Subcutaneous abdominal adipose tissue (tissue), 5 donors: ENCODE data around the gene KLC4.
A peak's percentile ranks its signal among the peaks of the same experiment; 100 is the strongest.

Experiments
- H3K27ac ChIP-seq: one replicate; pipeline ENCODE4 v1.7.0; 2013; ENCODE audit warnings: low read depth, mild to moderate bottlenecking, inconsistent platforms, low read length, moderate library complexity
- H3K27me3 ChIP-seq, 5 donors: one replicate each; pipeline ENCODE4 v1.7.0; 2013; ENCODE audit warnings: low read length in 5 of 5, inconsistent platforms in 1 of 5; ENCODE audit not compliant: control insufficient read depth in 5 of 5, insufficient read depth in 4 of 5
- H3K36me3 ChIP-seq, 5 donors: one replicate each; pipeline ENCODE4 v1.7.0; 2013; ENCODE audit warnings: low read length in 5 of 5; ENCODE audit not compliant: control insufficient read depth in 5 of 5, insufficient read depth in 5 of 5
- H3K4me1 ChIP-seq, 5 donors: one replicate each; pipeline ENCODE4 v1.7.0; 2013; ENCODE audit warnings: low read length in 5 of 5, mild to moderate bottlenecking in 3 of 5, moderate library complexity in 1 of 5; ENCODE audit not compliant: control insufficient read depth in 5 of 5, insufficient read depth in 5 of 5
- H3K4me3 ChIP-seq, 5 donors: one replicate each; pipeline ENCODE4 v1.7.0; 2013; ENCODE audit warnings: low read length in 5 of 5, low read depth in 1 of 5
- H3K9ac ChIP-seq, 5 donors: one replicate each; pipeline ENCODE4 v1.7.0; 2013; ENCODE audit warnings: low read length in 5 of 5, mild to moderate bottlenecking in 4 of 5, moderate library complexity in 3 of 5
- H3K9me3 ChIP-seq, 5 donors: one replicate each; pipeline ENCODE4 v1.7.0; 2013; ENCODE audit warnings: low read length in 5 of 5; ENCODE audit not compliant: control insufficient read depth in 5 of 5
- donor health status: healthy.
- donor health status: healthy.
- donor health status: healthy.
- donor health status: healthy.
- donor health status: healthy.

The KLC4 gene

DNA sequence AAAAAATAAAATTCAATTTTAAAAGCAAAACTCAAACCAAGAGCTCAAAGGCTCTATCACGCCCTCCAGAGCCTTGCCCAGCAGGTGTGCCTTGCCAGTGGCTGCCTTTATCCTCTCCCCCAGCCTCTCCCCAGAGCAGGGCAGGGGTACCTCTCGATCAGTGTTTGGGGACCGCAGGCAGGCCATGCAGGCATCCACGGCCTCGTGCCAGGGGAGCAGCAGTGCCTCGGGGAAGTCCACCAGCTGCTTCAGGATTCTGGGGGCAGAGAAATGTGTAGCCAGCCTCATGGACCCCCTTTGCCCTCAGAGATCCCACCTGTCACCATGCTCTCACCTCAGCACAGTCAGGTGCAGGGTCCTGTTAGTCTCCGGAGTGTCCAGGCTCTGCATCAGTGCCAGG lies 11.4 kb upstream of the KLC4 start:
- H3K27me3 ChIP-seq: no peaks in the 10 kb centered on the region
- H3K9ac ChIP-seq: no peak overlapping the region
- H3K4me3 ChIP-seq: no peak overlapping the region
- H3K9me3 ChIP-seq: no peaks in the 10 kb centered on the region
- peaks cover 0 to 19% (median 12%) of the 10 kb centered on the region in 5 donors for H3K4me1 ChIP-seq
- H3K27ac ChIP-seq: no peak overlapping the region
- H3K36me3 ChIP-seq: peaks cover 0 to 82% (median 64%) of the 10 kb centered on the region in 5 donors

DNA sequence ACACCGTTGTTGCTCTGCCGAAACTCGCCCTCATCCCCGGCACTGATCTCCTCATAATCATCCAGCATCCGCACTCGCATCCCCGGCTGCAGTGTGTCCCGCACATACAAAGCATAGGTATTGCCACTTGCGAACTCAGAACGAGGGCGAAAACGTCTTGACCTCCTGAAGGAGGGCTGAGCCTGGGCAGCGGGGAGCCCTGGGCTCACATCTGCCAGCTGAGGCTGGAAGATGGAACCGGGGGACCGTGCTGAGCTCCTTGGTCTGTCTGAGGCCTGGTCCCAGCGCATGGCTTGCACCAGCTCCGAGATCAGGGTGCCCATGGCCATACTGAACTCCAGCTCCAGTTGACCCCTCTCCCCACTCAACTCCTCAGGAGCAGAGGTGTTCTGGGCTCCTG lies 8.4 kb upstream of the KLC4 start:
- no peak overlapping the region for H3K4me3 ChIP-seq
- peaks cover 0 to 66% (median 48%) of the 10 kb centered on the region in 5 donors for H3K36me3 ChIP-seq
- no peak overlapping the region for H3K9ac ChIP-seq

DNA sequence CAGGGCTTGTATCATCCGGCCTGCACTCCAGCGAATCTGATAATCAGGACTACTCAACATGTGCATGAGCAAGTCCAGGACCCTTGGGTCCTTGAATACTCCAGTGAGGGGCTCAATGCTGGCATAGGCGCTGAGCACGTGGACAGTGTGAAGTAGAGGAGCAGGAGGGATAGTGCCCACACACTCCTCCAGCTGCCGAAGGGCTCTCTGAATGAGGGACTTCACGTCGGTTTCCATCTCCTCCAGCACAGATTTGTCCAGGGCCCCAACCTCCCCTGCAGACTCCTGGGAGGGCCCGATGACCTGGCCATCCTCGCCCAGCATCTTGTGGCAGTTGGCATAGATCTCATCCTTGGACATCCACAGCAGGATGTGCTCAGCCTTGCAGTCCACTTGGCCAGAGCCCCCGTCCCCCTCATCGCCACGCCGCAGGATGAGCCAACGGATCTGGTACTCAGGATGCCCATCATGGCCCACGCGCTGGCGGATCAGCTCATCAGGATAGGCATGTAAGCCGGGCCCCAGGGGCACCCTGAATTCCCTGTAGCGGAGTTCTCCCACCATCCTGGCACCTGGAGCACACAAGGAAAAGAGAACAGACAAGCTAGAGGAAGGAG lies 7.1 kb upstream of the KLC4 start:
- Histone ChIP-seq H3K4me3 (peak overlapping the region in 2 of 5 donors; percentile 61 to 88), H3K36me3 (peaks cover 0 to 60% (median 39%) of the 10 kb centered on the region in 5 donors), H3K4me1 (peaks cover 1 to 30% (median 22%) of the 10 kb centered on the region in 5 donors), H3K27ac (peak overlapping the region; percentile 81), H3K9ac (peak overlapping the region in 2 of 5 donors; percentile 78 to 93), H3K9me3 (no peaks in the 10 kb centered on the region), H3K27me3 (no peaks in the 10 kb centered on the region)

More for the DNA sequence above, 8.4 kb upstream of the KLC4 start:
- Histone ChIP-seq H3K27ac (no peak overlapping the region), H3K27me3 (no peaks in the 10 kb centered on the region), H3K4me1 (peaks cover 1 to 30% (median 22%) of the 10 kb centered on the region in 5 donors), H3K9me3 (no peaks in the 10 kb centered on the region)

DNA sequence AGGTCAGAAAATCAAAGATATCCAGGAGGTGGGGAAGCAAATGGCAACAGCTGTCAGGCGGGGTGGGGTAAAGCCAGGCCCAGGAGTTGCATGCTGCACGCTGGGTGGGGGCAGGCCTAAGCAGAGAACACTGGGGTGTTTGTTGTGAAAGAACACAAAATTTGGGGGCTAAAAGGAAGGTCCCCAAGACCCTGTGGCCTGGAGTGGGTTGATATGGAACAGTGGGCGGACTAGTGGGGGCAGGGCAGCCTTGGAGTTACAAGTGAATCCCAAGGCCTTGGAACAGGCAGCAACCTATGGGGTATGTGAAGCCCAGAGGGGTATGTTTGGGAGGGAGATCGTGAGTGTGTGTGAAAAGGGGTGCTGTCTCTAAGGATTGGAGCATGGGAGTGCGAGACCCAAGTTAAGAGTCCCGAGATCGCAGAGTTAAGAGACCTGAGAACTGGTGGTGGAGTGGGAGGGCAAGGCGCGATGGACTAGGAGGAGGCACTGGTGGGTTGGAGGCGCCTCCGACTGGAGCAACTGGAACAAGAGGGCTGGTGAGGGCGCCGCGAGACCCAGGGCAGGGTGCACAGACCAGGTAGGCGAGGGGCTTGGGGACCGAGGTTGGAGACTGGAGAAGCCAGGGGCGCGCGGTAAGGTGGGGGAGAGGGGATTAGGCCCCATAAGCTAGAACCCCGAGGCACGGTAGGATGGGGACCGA lies 6.4 kb upstream of the KLC4 start:
- Histone ChIP-seq H3K9ac (peak overlapping the region; percentile 6 to 93 (median 78)), H3K27me3 (no peaks in the 10 kb centered on the region), H3K4me1 (peaks cover 1 to 32% (median 26%) of the 10 kb centered on the region in 5 donors), H3K4me3 (peak overlapping the region; percentile 61 to 93 (median 79)), H3K27ac (peak overlapping the region; percentile 81), H3K9me3 (no peaks in the 10 kb centered on the region), H3K36me3 (peaks cover 0 to 54% (median 41%) of the 10 kb centered on the region in 5 donors)

DNA sequence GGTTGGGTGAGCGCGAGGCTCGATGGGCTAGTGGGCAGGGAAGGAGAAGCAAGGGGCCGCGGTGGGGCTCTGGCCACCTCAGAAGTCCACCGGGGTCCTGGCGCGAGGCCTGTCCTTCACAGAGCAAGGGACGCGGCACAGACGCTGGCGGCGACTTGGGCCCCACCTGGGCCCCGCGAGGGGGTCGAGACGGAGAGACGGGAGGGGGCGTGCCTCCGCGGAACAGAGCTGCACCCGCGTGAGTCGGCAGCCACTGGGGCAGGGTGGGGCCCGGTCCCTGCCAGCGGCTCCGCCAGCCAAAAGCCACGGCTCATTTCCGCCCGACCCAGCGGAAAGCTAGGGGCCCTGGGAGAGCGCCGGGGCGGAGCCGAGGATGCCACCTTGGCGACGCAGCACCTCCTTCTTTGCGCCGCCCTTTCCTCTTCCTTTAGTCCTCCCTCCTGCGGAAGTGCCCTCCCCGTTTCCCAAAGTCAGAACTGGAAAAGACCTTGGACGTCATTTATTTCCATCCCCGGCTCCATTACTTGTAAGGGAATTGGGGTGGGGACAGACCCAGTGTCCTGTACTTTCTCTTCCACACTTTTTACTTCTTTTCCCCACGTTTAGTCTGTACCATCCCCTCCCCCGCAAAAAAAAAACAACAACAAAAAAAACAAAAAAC lies 5.8 kb upstream of the KLC4 start, which contains the start of gene CUL7:
Gene CUL7 (minus strand): TSS at position 307 of the 661 bp plus-strand sequence. CDS start 1,063 bp downstream, outside the sequence.
- Histone ChIP-seq H3K4me1 (peaks cover 4 to 39% (median 33%) of the 10 kb centered on the region in 5 donors), H3K27ac (peak within 1 kb of the TSS; percentile 81), H3K4me3 (peak within 1 kb of the TSS; percentile 66 to 93 (median 79)), H3K9me3 (no peaks in the 10 kb centered on the region), H3K36me3 (peaks cover 0 to 48% (median 36%) of the 10 kb centered on the region in 5 donors), H3K9ac (peak within 1 kb of the TSS; percentile 6 to 93 (median 78)), H3K27me3 (no peaks in the 10 kb centered on the region)

DNA sequence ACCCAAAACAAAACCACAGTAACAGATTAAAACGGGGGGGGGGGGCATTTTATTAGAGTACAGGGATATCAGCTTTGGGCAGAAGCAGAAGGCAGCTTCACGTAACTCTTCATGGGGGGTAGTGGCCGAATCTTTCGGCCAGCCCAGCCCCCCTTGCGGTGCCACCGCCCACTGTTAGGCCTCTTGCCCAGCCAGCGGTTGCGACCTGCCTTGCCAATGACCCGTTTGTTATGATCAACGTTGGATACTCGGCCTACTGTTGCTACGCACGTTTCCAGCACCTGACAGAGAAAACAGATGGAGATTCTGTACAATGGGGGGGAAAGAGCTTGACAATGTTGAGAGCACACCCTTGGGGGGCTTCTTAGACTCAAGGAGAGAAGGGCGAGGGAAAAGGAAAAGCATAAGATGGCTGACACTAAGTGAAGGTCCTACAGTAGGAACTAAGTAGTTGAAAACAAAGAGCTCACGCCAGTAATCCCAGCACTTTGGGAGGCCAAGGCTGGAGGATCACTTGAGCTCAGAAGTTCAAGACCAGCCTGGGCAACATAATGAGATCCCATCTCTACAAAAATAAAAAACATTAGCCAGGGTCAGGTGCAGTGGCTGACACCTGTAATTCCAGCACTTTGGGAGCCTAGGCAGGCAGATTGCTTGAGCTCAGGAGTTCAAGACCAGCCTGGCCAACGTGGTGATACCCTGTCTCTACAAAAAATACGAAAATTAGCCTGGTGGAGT lies 5.1 kb upstream of the KLC4 start:
- Histone ChIP-seq H3K4me3 (peak overlapping the region; percentile 66 to 93 (median 79)), H3K36me3 (peaks cover 0 to 43% (median 32%) of the 10 kb centered on the region in 5 donors), H3K4me1 (peaks cover 4 to 43% (median 38%) of the 10 kb centered on the region in 5 donors), H3K27me3 (no peaks in the 10 kb centered on the region), H3K9me3 (no peaks in the 10 kb centered on the region), H3K9ac (peak overlapping the region in 3 of 5 donors; percentile 10 to 93 (median 77)), H3K27ac (peak overlapping the region; percentile 81)

DNA sequence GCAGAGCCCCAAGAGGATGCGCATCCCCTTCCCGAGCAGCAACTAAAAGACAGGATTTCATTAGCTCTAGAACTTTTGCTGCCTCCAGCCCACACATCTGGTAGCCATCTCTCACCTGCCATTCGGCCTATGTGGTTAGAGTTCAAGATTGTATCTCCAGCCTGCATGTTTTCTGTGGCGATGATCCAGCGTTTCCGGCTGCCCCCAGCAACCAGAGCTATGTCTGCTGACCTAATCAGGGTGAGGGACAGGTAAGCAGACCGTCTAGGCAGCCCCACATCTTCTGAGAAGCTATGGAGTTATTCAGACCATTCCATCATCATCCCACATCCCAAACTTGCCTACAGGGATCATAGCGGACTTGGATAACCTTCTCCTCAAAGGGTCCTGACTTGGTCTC lies 3.5 kb upstream of the KLC4 start:
- H3K4me3 ChIP-seq: no peak overlapping the region
- H3K4me1 ChIP-seq: peaks cover 7 to 53% (median 50%) of the 10 kb centered on the region in 5 donors
- H3K9ac ChIP-seq: no peak overlapping the region
- H3K36me3 ChIP-seq: peaks cover 0 to 28% (median 21%) of the 10 kb centered on the region in 5 donors
- H3K9me3 ChIP-seq: no peaks in the 10 kb centered on the region
- H3K27ac ChIP-seq: no peak overlapping the region
- no peaks in the 10 kb centered on the region for H3K27me3 ChIP-seq

DNA sequence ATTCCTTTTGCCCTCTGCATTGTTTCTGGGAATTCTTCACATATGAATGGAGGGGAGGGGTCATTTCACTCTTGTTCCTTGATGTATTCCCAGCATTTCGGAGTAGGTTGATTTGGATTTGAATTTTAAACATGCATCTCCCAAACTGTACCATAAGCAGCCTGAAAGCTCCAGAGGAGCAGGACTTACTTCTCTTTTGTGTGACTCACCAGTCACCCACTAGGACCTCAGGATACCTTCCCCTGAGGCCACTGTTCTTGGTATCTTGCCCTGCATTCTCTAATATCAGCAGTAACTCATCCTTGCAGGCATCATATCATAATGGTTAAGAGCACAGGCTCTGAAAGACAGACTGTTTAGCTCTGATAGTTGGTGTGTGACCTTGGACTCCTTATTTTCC lies 900 bp upstream of the KLC4 start:
- Histone ChIP-seq H3K4me3 (peak overlapping the region; percentile 81 to 96 (median 94)), H3K9ac (peak overlapping the region; percentile 89 to 95 (median 93)), H3K4me1 (peaks cover 7 to 34% (median 31%) of the 10 kb centered on the region in 5 donors), H3K27ac (peak overlapping the region; percentile 84), H3K9me3 (no peaks in the 10 kb centered on the region), H3K36me3 (peaks cover 0 to 27% (median 24%) of the 10 kb centered on the region in 5 donors), H3K27me3 (no peaks in the 10 kb centered on the region)

DNA sequence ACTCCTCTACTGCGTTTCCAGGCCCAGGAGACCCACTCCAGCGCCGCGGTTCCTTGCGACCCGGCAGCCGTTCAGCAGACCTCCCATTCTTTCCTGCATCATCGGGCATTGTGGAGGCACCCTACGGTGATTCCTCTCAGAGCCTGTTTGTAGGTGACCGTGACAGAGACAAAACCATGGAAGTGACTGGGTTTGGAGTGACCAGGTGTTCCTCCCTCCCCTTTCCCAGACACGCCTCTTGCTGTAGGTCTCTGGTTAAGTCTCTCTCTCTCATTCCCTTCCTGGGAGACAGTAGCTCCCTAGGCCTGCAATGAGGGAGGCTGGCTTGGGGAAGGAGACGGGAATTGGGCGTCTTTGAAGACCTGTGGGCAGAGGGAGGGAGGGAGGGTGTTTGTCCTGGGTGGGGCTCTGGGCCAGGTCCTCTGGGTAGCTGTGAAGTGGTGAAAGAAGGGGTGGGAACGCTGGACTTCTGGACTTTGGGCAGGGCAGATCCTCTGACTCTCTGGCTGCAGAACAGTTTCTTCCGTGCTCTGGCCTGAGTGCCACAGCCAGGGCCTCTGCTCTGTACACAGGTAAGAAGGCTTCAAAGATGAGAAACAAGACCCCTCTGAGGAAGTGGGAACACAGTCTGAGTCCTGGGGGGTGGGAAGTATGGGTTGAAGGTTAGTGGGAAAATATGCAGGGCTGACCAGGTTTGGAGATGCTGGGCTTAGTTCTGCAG lies 763 bp downstream of the KLC4 start:
- H3K4me1 ChIP-seq: peaks cover 5 to 29% (median 26%) of the 10 kb centered on the region in 5 donors

More for the DNA sequence above, 763 bp downstream of the KLC4 start:
- Histone ChIP-seq H3K27ac (peak overlapping the region; percentile 84), H3K9me3 (no peaks in the 10 kb centered on the region), H3K36me3 (peaks cover 0 to 29% (median 23%) of the 10 kb centered on the region in 5 donors), H3K27me3 (no peaks in the 10 kb centered on the region), H3K9ac (peak overlapping the region; percentile 86 to 96 (median 94)), H3K4me3 (peak overlapping the region; percentile 81 to 95 (median 91))
